GM18861 (cell line): ENCODE results near the gene SHD.
"Not testable (repeated sequence)": the region's sequence is repeated elsewhere in the genome, so short reads cannot be mapped to it uniquely, and the experiment has no call there.

Source experiments
- ATAC-seq: cut with Tn5 transposase; IDR thresholded peaks from one replicate; pipeline ENCODE4 v1.9.1; 2021; ENCODE audit not compliant: unreplicated experiment

SHD gene

GRCh38 chr19:4266253-4267000 lies 12.6 kb upstream of the SHD start:
- ATAC-seq = no peak

- no peak for ATAC-seq
Measured at GRCh38 chr19:4267101-4267900, 11.8 kb upstream of the SHD start.

GRCh38 chr19:4267901-4268815 lies 10.9 kb upstream of the SHD start:
- ATAC-seq = no peak

GRCh38 chr19:4268816-4269430 lies 10.1 kb upstream of the SHD start:
- ATAC-seq = no peak

- no peak for ATAC-seq
Measured at GRCh38 chr19:4272894-4273293, 6.2 kb upstream of the SHD start.

- ATAC-seq = not testable (repeated sequence)
Measured at GRCh38 chr19:4274321-4274686, 4.8 kb upstream of the SHD start.

GRCh38 chr19:4277191-4277696 lies 1.8 kb upstream of the SHD start:
- ATAC-seq = no peak

GRCh38 chr19:4278010-4278409 lies 1.1 kb upstream of the SHD start:
- ATAC-seq = no peak

- no peak for ATAC-seq
Measured at GRCh38 chr19:4279267-4279529, 132 bp downstream of the SHD start.

- ATAC-seq = no peak
Measured at GRCh38 chr19:4279530-4280422, 710 bp downstream of the SHD start.

GRCh38 chr19:4284176-4284958 lies 5.3 kb downstream of the SHD start:
- ATAC-seq = no peak

- no peak for ATAC-seq
Measured at GRCh38 chr19:4284974-4285373, 5.9 kb downstream of the SHD start.

- not testable (repeated sequence) for ATAC-seq
Measured at GRCh38 chr19:4286141-4286540, 7.1 kb downstream of the SHD start.

GRCh38 chr19:4288091-4288777 lies 9.2 kb downstream of the SHD start:
- ATAC-seq = no peak

- no peak for ATAC-seq
Measured at GRCh38 chr19:4291184-4291732, 12.2 kb downstream of the SHD start.

GRCh38 chr19:4292515-4292914 lies 13.4 kb downstream of the SHD start:
- no peak for ATAC-seq

- ATAC-seq = no peak
Measured at GRCh38 chr19:4294389-4294788, 15.3 kb downstream of the SHD start.
